Activated CD4-positive, alpha-beta T cell treated with anti-CD3 and anti-CD28 coated beads for 36 hours (primary cell): ENCODE measurements around the gene HTR4. TPM values are rescaled to one million over a fixed set of nuclear protein-coding genes. Genes with fewer than 3 reads are reported as not detected.
"Not testable (repeated sequence)": the region's sequence is repeated elsewhere in the genome, so short reads cannot be mapped to it uniquely, and the experiment has no call there.

ENCODE experiments used
- ATAC-seq: fragments of 200-7000 bp; cut with Tn5 transposase; one replicate; pipeline ENCODE4 v1.10.0; 2021; ENCODE audit warnings: mild to moderate bottlenecking, moderate library complexity
- CTCF ChIA-PET: fragments of 350-600 bp; sonication (Branson Sonifier 250); formaldehyde crosslinking; loops from one replicate; lab custom pipeline; 2021; ENCODE audit warnings: antibody characterized with exemption; lab: Charles Lee
- POLR2A ChIA-PET: fragments of 350-600 bp; sonication (Branson Sonifier 250); formaldehyde crosslinking; loops from one replicate; lab custom pipeline; 2021; ENCODE audit warnings: antibody characterized with exemption, inconsistent platforms; lab: Charles Lee
- DNase-seq: peaks from one replicate; pipeline ENCODE4 v3.0.0-alpha.2; 2020
- H3K27ac Mint-ChIP-seq: one replicate; pipeline ENCODE4 v1.8.0; 2021; ENCODE audit warnings: mixed read lengths
- H3K27me3 Mint-ChIP-seq: one replicate; pipeline ENCODE4 v1.8.0; 2021; ENCODE audit warnings: mixed read lengths
- H3K36me3 Mint-ChIP-seq: one replicate; pipeline ENCODE4 v1.8.0; 2021; ENCODE audit warnings: low read depth, mixed read lengths
- H3K4me1 Mint-ChIP-seq: one replicate; pipeline ENCODE4 v1.8.0; 2021; ENCODE audit warnings: mixed read lengths
- H3K4me3 Mint-ChIP-seq: one replicate; pipeline ENCODE4 v1.8.0; 2021; ENCODE audit warnings: mild to moderate bottlenecking, moderate library complexity, mixed read lengths
- H3K9me3 Mint-ChIP-seq: one replicate; pipeline ENCODE4 v1.8.0; 2021; ENCODE audit warnings: low read depth, mixed read lengths
- intact Hi-C, 2 experiments: fragments of 100-400 bp; cut with DNase I in 1 of 2; cut with micrococcal nuclease in 1 of 2; formaldehyde crosslinking; loops; one replicate each; pipeline versions ENCODE4 v1.14.2 to v1.15.1; 2022 to 2024; cut with DNase I, micrococcal nuclease
- total RNA-seq, 2 experiments: library from RNA; stranded (reverse); gene quantifications; one replicate each; pipeline ENCODE4 v1.2.3, GENCODE V29; 2021

Gene HTR4
- total RNA-seq, 2 experiments from 2014 or later: not detected

- ATAC-seq: no peak
- intact Hi-C loops: no loop called here
- DNase-seq: no peak
- H3K36me3 Mint-ChIP-seq: no peaks in the 10 kb centered on the region
- H3K4me1 Mint-ChIP-seq: no peaks in the 10 kb centered on the region
- ChIA-PET POLR2A (no interaction called here), CTCF (interaction anchor here (0.6 kb wide), 1 partner anchor 80 kb away, joined by 3 read pairs; no protein-coding TSS in a partner anchor)
- H3K4me3 Mint-ChIP-seq: no peak overlapping the region
- H3K27ac Mint-ChIP-seq: no peak overlapping the region
- peaks cover 7% of the 10 kb centered on the region for H3K27me3 Mint-ChIP-seq
- no peaks in the 10 kb centered on the region for H3K9me3 Mint-ChIP-seq
Measured at GRCh38 chr5:148558892-148559291, 95.4 kb downstream of the HTR4 start.

- CTCF ChIA-PET: interaction anchor here (0.8 kb wide), 1 partner anchor 71 kb away, joined by 3 read pairs; no protein-coding TSS in a partner anchor
- Mint-ChIP-seq H3K4me3 (no peak overlapping the region), H3K27me3 (peaks cover 2% of the 10 kb centered on the region), H3K9me3 (no peaks in the 10 kb centered on the region), H3K27ac (no peak overlapping the region), H3K36me3 (no peaks in the 10 kb centered on the region), H3K4me1 (no peaks in the 10 kb centered on the region)
- POLR2A ChIA-PET: no interaction called here
- DNase-seq (no peak), ATAC-seq (no peak)
- intact Hi-C loops: no loop called here
Measured at GRCh38 chr5:148556835-148557234, 97.5 kb downstream of the HTR4 start.

GRCh38 chr5:148554621-148555020 lies 99.7 kb downstream of the HTR4 start:
- ATAC-seq (no peak), DNase-seq (no peak)
- H3K4me3 Mint-ChIP-seq: no peak overlapping the region
- CTCF ChIA-PET: interaction anchor here (1.2 kb wide), 1 partner anchor 176 kb away, joined by 3 read pairs; no protein-coding TSS in a partner anchor
- POLR2A ChIA-PET: no interaction called here
- no peaks in the 10 kb centered on the region for H3K36me3 Mint-ChIP-seq
- no peaks in the 10 kb centered on the region for H3K4me1 Mint-ChIP-seq
- no peaks in the 10 kb centered on the region for H3K27me3 Mint-ChIP-seq
- intact Hi-C loops: no loop called here
- H3K9me3 Mint-ChIP-seq: no peaks in the 10 kb centered on the region
- H3K27ac Mint-ChIP-seq: no peak overlapping the region

- Mint-ChIP-seq H3K27me3 (peaks cover 3% of the 10 kb centered on the region), H3K36me3 (no peaks in the 10 kb centered on the region), H3K4me1 (no peaks in the 10 kb centered on the region), H3K9me3 (peaks cover 5% of the 10 kb centered on the region), H3K4me3 (no peak overlapping the region), H3K27ac (no peak overlapping the region)
- intact Hi-C loops: no loop called here
- DNase-seq (no peak), ATAC-seq (no peak)
- ChIA-PET POLR2A (no interaction called here), CTCF (interaction anchor here (1.1 kb wide), 1 partner anchor 44 kb away, joined by 4 read pairs; no protein-coding TSS in a partner anchor)
Measured at GRCh38 chr5:148543727-148544126, 110.6 kb downstream of the HTR4 start.

GRCh38 chr5:148542812-148543211 lies 111.5 kb downstream of the HTR4 start:
- POLR2A ChIA-PET: no interaction called here
- DNase-seq: no peak
- H3K4me3 Mint-ChIP-seq: no peak overlapping the region
- H3K36me3 Mint-ChIP-seq: no peaks in the 10 kb centered on the region
- CTCF ChIA-PET: interaction anchor here (1.1 kb wide), 1 partner anchor 84 kb away, joined by 3 read pairs; no protein-coding TSS in a partner anchor
- no peak overlapping the region for H3K27ac Mint-ChIP-seq
- no peaks in the 10 kb centered on the region for H3K4me1 Mint-ChIP-seq
- intact Hi-C loops: no loop called here
- no peak for ATAC-seq
- H3K27me3 Mint-ChIP-seq: peaks cover 3% of the 10 kb centered on the region
- peaks cover 5% of the 10 kb centered on the region for H3K9me3 Mint-ChIP-seq

- DNase-seq: no peak
- ATAC-seq: no peak
- Mint-ChIP-seq H3K27me3 (peaks cover 12% of the 10 kb centered on the region), H3K9me3 (peaks cover 5% of the 10 kb centered on the region), H3K27ac (no peak overlapping the region), H3K4me1 (no peaks in the 10 kb centered on the region), H3K4me3 (no peak overlapping the region), H3K36me3 (no peaks in the 10 kb centered on the region)
- POLR2A ChIA-PET: interaction anchor here (0.7 kb wide), 1 partner anchor 203 kb away, joined by 7 read pairs; no protein-coding TSS in a partner anchor
- intact Hi-C loops: no loop called here
- CTCF ChIA-PET: interaction anchor here (0.9 to 1.3 kb wide), 2 partner anchors 58 to 189 kb away, joined by 3 to 6 read pairs; no protein-coding TSS in a partner anchor
Measured at GRCh38 chr5:148541054-148541835, 113.1 kb downstream of the HTR4 start.

- Mint-ChIP-seq H3K4me1 (no peaks in the 10 kb centered on the region), H3K36me3 (no peaks in the 10 kb centered on the region), H3K4me3 (no peak overlapping the region), H3K9me3 (peaks cover 5% of the 10 kb centered on the region), H3K27ac (no peak overlapping the region), H3K27me3 (peaks cover 14% of the 10 kb centered on the region)
- ChIA-PET CTCF (interaction anchor here (1.3 kb wide), 1 partner anchor 190 kb away, joined by 3 read pairs; no protein-coding TSS in a partner anchor), POLR2A (no interaction called here)
- intact Hi-C loops: no loop called here
- DNase-seq (no peak), ATAC-seq (no peak)
Measured at GRCh38 chr5:148540647-148541046, 113.7 kb downstream of the HTR4 start.

- H3K36me3 Mint-ChIP-seq: no peaks in the 10 kb centered on the region
- POLR2A ChIA-PET: no interaction called here
- H3K27ac Mint-ChIP-seq: no peak overlapping the region
- no peaks in the 10 kb centered on the region for H3K4me1 Mint-ChIP-seq
- peaks cover 5% of the 10 kb centered on the region for H3K9me3 Mint-ChIP-seq
- H3K4me3 Mint-ChIP-seq: no peak overlapping the region
- intact Hi-C loops: no loop called here
- CTCF ChIA-PET: interaction anchor here (0.9 kb wide), 1 partner anchor 10 kb away, joined by 4 read pairs; no protein-coding TSS in a partner anchor
- no peak for ATAC-seq
- DNase-seq: no peak
- peaks cover 14% of the 10 kb centered on the region for H3K27me3 Mint-ChIP-seq
Measured at GRCh38 chr5:148539851-148540250, 114.5 kb downstream of the HTR4 start.

GRCh38 chr5:148535190-148535589 lies 119.1 kb downstream of the HTR4 start:
- H3K27me3 Mint-ChIP-seq: peaks cover 15% of the 10 kb centered on the region
- DNase-seq (no peak), ATAC-seq (no peak)
- H3K27ac Mint-ChIP-seq: no peak overlapping the region
- no peaks in the 10 kb centered on the region for H3K36me3 Mint-ChIP-seq
- ChIA-PET CTCF (no interaction called here), POLR2A (no interaction called here)
- peaks cover 8% of the 10 kb centered on the region for H3K9me3 Mint-ChIP-seq
- intact Hi-C loops: no loop called here
- no peaks in the 10 kb centered on the region for H3K4me1 Mint-ChIP-seq
- H3K4me3 Mint-ChIP-seq: no peak overlapping the region

- CTCF ChIA-PET: no interaction called here
- no peak overlapping the region for H3K4me3 Mint-ChIP-seq
- H3K36me3 Mint-ChIP-seq: no peaks in the 10 kb centered on the region
- intact Hi-C loops: no loop called here
- H3K27me3 Mint-ChIP-seq: peaks cover 20% of the 10 kb centered on the region
- H3K4me1 Mint-ChIP-seq: no peaks in the 10 kb centered on the region
- ATAC-seq: no peak
- no peak overlapping the region for H3K27ac Mint-ChIP-seq
- no peak for DNase-seq
- POLR2A ChIA-PET: no interaction called here
- H3K9me3 Mint-ChIP-seq: peaks cover 13% of the 10 kb centered on the region
Measured at GRCh38 chr5:148532969-148533670, 121.2 kb downstream of the HTR4 start.

GRCh38 chr5:148529450-148529849 lies 124.9 kb downstream of the HTR4 start:
- ATAC-seq, intact Hi-C loops, H3K36me3 Mint-ChIP-seq, H3K27ac Mint-ChIP-seq, POLR2A ChIA-PET, H3K4me3 Mint-ChIP-seq, DNase-seq, H3K4me1 Mint-ChIP-seq: not testable (repeated sequence)
- peaks cover 13% of the 10 kb centered on the region for H3K9me3 Mint-ChIP-seq
- CTCF ChIA-PET: interaction anchor here (0.7 kb wide), 1 partner anchor 10 kb away, joined by 4 read pairs; no protein-coding TSS in a partner anchor
- H3K27me3 Mint-ChIP-seq: peaks cover 17% of the 10 kb centered on the region
